IPS DF 6.9 (cell line): Measurements from ENCODE around the gene TTLL11.

ENCODE experiments used
- DNase-seq: peaks from one replicate; pipeline ENCODE4 v3.0.0-alpha.2; 2013; ENCODE audit warnings: low read depth, low spot score
- H3K27ac ChIP-seq: one replicate; pipeline ENCODE4 v1.5.1; 2013; ENCODE audit warnings: low read length, control low read depth
- H3K27me3 ChIP-seq: 2 replicates; pipeline ENCODE4 v1.6.1; 2013; ENCODE audit warnings: mild to moderate bottlenecking, low read length; ENCODE audit not compliant: control insufficient read depth, insufficient read depth
- H3K36me3 ChIP-seq: 2 replicates; pipeline ENCODE4 v1.6.1; 2013; ENCODE audit warnings: low read length; ENCODE audit not compliant: control insufficient read depth, insufficient read depth
- H3K4me1 ChIP-seq: 2 replicates; pipeline ENCODE4 v1.6.1; 2013; ENCODE audit warnings: low read length; ENCODE audit not compliant: control insufficient read depth, insufficient read depth
- H3K4me3 ChIP-seq: 2 replicates; pipeline ENCODE4 v1.5.1; 2013; ENCODE audit warnings: mild to moderate bottlenecking, low read length
- H3K9me3 ChIP-seq: 2 replicates; pipeline ENCODE4 v1.6.1; 2013; ENCODE audit warnings: low read length, inconsistent platforms; ENCODE audit not compliant: control insufficient read depth, insufficient read depth
- WGBS: extraction: QIAGEN DNeasy Blood & Tissue Kit; methylation state at CpG from one replicate; pipeline ENCODE4 v1.1.7; 2013; ENCODE audit warnings: mixed read lengths, missing lambda C conversion rate; ENCODE audit not compliant: insufficient read length, insufficient coverage; 5-methylcytosine and 5-hydroxymethylcytosine counted together

The TTLL11 gene

GRCh38 chr9:122109035-122109813, 16.1 kb upstream of the TTLL11 start:
- Histone ChIP-seq H3K27ac (no peak overlapping the region), H3K27me3 (no peaks in the 10 kb centered on the region), H3K4me1 (no peaks in the 10 kb centered on the region), H3K9me3 (no peaks in the 10 kb centered on the region), H3K4me3 (no peak overlapping the region), H3K36me3 (no peaks in the 10 kb centered on the region)
- no peak for DNase-seq
- no CpG with 5 or more reads among the region's 3 CpGs for WGBS

GRCh38 chr9:122107291-122107805, 14.2 kb upstream of the TTLL11 start:
- no peaks in the 10 kb centered on the region for H3K27me3 ChIP-seq
- no peaks in the 10 kb centered on the region for H3K36me3 ChIP-seq
- H3K4me1 ChIP-seq = no peaks in the 10 kb centered on the region
- WGBS = no CpG with 5 or more reads among the region's 7 CpGs
- no peaks in the 10 kb centered on the region for H3K9me3 ChIP-seq
- no peak overlapping the region for H3K27ac ChIP-seq
- no peak overlapping the region for H3K4me3 ChIP-seq
- no peak for DNase-seq

GRCh38 chr9:122106576-122106975, 13.5 kb upstream of the TTLL11 start:
- Histone ChIP-seq H3K27me3 (no peaks in the 10 kb centered on the region), H3K9me3 (no peaks in the 10 kb centered on the region), H3K4me3 (no peak overlapping the region), H3K36me3 (no peaks in the 10 kb centered on the region), H3K4me1 (no peaks in the 10 kb centered on the region), H3K27ac (no peak overlapping the region)
- no peak for DNase-seq
- whole genome bisulfite sequencing = no CpG with 5 or more reads among the region's 2 CpGs

GRCh38 chr9:122103985-122104384, 10.9 kb upstream of the TTLL11 start:
- Histone ChIP-seq H3K4me3 (no peak overlapping the region), H3K27ac (no peak overlapping the region), H3K27me3 (no peaks in the 10 kb centered on the region), H3K36me3 (no peaks in the 10 kb centered on the region), H3K9me3 (no peaks in the 10 kb centered on the region), H3K4me1 (no peaks in the 10 kb centered on the region)
- WGBS = no CpG with 5 or more reads among the region's 1 CpG
- DNase-seq = no peak

GRCh38 chr9:122102156-122102555, 9.0 kb upstream of the TTLL11 start:
- Histone ChIP-seq H3K4me1 (no peaks in the 10 kb centered on the region), H3K36me3 (no peaks in the 10 kb centered on the region), H3K27ac (no peak overlapping the region), H3K9me3 (no peaks in the 10 kb centered on the region), H3K4me3 (no peak overlapping the region), H3K27me3 (no peaks in the 10 kb centered on the region)
- no peak for DNase-seq
- no CpG with 5 or more reads among the region's 2 CpGs for WGBS

- H3K36me3 ChIP-seq = no peaks in the 10 kb centered on the region
- DNase-seq = no peak
- no peak overlapping the region for H3K4me3 ChIP-seq
- H3K4me1 ChIP-seq = no peaks in the 10 kb centered on the region
- no CpG with 5 or more reads among the region's 7 CpGs for WGBS
- H3K27me3 ChIP-seq = no peaks in the 10 kb centered on the region
- no peak overlapping the region for H3K27ac ChIP-seq
- H3K9me3 ChIP-seq = no peaks in the 10 kb centered on the region
These were observed 7.6 kb upstream of the TTLL11 start for GRCh38 chr9:122100756-122101155.

GRCh38 chr9:122099271-122099869, 6.3 kb upstream of the TTLL11 start:
- Histone ChIP-seq H3K4me1 (no peaks in the 10 kb centered on the region), H3K27me3 (no peaks in the 10 kb centered on the region), H3K36me3 (no peaks in the 10 kb centered on the region), H3K4me3 (no peak overlapping the region), H3K27ac (no peak overlapping the region), H3K9me3 (no peaks in the 10 kb centered on the region)
- peak; percentile 60 for DNase-seq
- no CpG with 5 or more reads among the region's 16 CpGs for WGBS

- no CpG with 5 or more reads among the region's 8 CpGs for WGBS
- no peak overlapping the region for H3K27ac ChIP-seq
- H3K27me3 ChIP-seq = peaks cover 2% of the 10 kb centered on the region; the same call in 1 of the 2 replicates
- no peak for DNase-seq
- no peaks in the 10 kb centered on the region for H3K9me3 ChIP-seq
- H3K4me3 ChIP-seq = no peak overlapping the region
- H3K36me3 ChIP-seq = no peaks in the 10 kb centered on the region
- H3K4me1 ChIP-seq = 0 out of 2 replicates have a peak, but pooled peaks cover 1% of the 10 kb centered on the region
These were observed 4.7 kb upstream of the TTLL11 start for GRCh38 chr9:122097679-122098315.

GRCh38 chr9:122096620-122097415, 3.7 kb upstream of the TTLL11 start:
- WGBS = no CpG with 5 or more reads among the region's 4 CpGs
- Histone ChIP-seq H3K27me3 (peaks cover 2% of the 10 kb centered on the region; the same call in 1 of the 2 replicates), H3K4me3 (no peak overlapping the region), H3K4me1 (0 out of 2 replicates have a peak, but pooled peaks cover 1% of the 10 kb centered on the region), H3K9me3 (no peaks in the 10 kb centered on the region), H3K27ac (no peak overlapping the region), H3K36me3 (no peaks in the 10 kb centered on the region)
- no peak for DNase-seq
